Stimulated activated CD8-positive, alpha-beta memory T cell treated with anti-CD3 and anti-CD28 coated beads, Interleukin-7, amount 100 ng/mL, for 4 hours (primary cell): ENCODE data around the gene SPRR2A.
"Not testable (repeated sequence)": the region's sequence is repeated elsewhere in the genome, so short reads cannot be mapped to it uniquely, and the experiment has no call there.

ENCODE experiments used
- DNase-seq, 2 donors: peaks; one replicate each; pipeline ENCODE4 v3.0.0-alpha.2; 2020; ENCODE audit warnings: low read depth in 2 of 2

Gene SPRR2A

GRCh38 chr1:153057375-153057774, at the start of gene SPRR2A:
Gene SPRR2A (minus strand): TSS chr1:153057512. CDS start chr1:153056735, 777 bp downstream.
- DNase-seq: no peak

- DNase-seq: no peak
Observed at GRCh38 chr1:153100245-153100644, 42.9 kb upstream of the SPRR2A start.

- DNase-seq: no peak
Observed at GRCh38 chr1:153099461-153100045, 42.2 kb upstream of the SPRR2A start.

GRCh38 chr1:153095764-153096163, 38.5 kb upstream of the SPRR2A start:
- DNase-seq: no peak

- no peak for DNase-seq
Observed at GRCh38 chr1:153094426-153094825, 37.1 kb upstream of the SPRR2A start, which contains the start of gene SPRR2E. Gene SPRR2E (minus strand): TSS chr1:153094526. CDS start chr1:153093751, 775 bp downstream.

GRCh38 chr1:153087652-153088051, 30.3 kb upstream of the SPRR2A start:
- DNase-seq: no peak

- no peak for DNase-seq
Observed at GRCh38 chr1:153081736-153082135, 24.4 kb upstream of the SPRR2A start.

GRCh38 chr1:153072806-153073726, 15.8 kb upstream of the SPRR2A start:
- no peak for DNase-seq

- no peak for DNase-seq
Observed at GRCh38 chr1:153071511-153071910, 14.2 kb upstream of the SPRR2A start, which contains the start of gene SPRR2B. Gene SPRR2B (minus strand): TSS chr1:153071611. CDS start chr1:153070839, 772 bp downstream.

- DNase-seq: no peak
Observed at GRCh38 chr1:153070243-153070642, 12.9 kb upstream of the SPRR2A start.

- no peak for DNase-seq
Observed at GRCh38 chr1:153058826-153059784, 1.8 kb upstream of the SPRR2A start.

GRCh38 chr1:153058154-153058553, 842 bp upstream of the SPRR2A start:
- no peak for DNase-seq

- not testable (repeated sequence) for DNase-seq
Observed at GRCh38 chr1:153056111-153056510, 1.2 kb downstream of the SPRR2A start.

- no peak for DNase-seq
Observed at GRCh38 chr1:153049211-153049610, 8.1 kb downstream of the SPRR2A start.

- DNase-seq: no peak
Observed at GRCh38 chr1:153040950-153041631, 16.2 kb downstream of the SPRR2A start, which contains the start of gene SPRR2D. Gene SPRR2D (minus strand): TSS chr1:153041120. CDS start chr1:153040346, 774 bp downstream.

- DNase-seq: no peak
Observed at GRCh38 chr1:153035211-153035610, 22.1 kb downstream of the SPRR2A start.

- DNase-seq: no peak
Observed at GRCh38 chr1:153032677-153033308, 24.5 kb downstream of the SPRR2A start.

GRCh38 chr1:153032073-153032472, 25.2 kb downstream of the SPRR2A start:
- no peak for DNase-seq

- no peak for DNase-seq
Observed at GRCh38 chr1:153030895-153031294, 26.4 kb downstream of the SPRR2A start, which contains the start of gene SPRR1B. Gene SPRR1B (plus strand): TSS chr1:153031203. CDS start chr1:153032346, 1,143 bp downstream.

- no peak for DNase-seq
Observed at GRCh38 chr1:153028766-153029165, 28.5 kb downstream of the SPRR2A start.
